ENCODE results near the gene TULP1. TPM values are rescaled to one million over a fixed set of nuclear protein-coding genes. Genes with fewer than 3 reads are reported as not detected.

Gene TULP1
- total and polyA plus RNA-seq, 2 of the 13 experiments (the other 11 are each of a cell fraction or from before 2014, with no cell fraction given) = not detected

DNA sequence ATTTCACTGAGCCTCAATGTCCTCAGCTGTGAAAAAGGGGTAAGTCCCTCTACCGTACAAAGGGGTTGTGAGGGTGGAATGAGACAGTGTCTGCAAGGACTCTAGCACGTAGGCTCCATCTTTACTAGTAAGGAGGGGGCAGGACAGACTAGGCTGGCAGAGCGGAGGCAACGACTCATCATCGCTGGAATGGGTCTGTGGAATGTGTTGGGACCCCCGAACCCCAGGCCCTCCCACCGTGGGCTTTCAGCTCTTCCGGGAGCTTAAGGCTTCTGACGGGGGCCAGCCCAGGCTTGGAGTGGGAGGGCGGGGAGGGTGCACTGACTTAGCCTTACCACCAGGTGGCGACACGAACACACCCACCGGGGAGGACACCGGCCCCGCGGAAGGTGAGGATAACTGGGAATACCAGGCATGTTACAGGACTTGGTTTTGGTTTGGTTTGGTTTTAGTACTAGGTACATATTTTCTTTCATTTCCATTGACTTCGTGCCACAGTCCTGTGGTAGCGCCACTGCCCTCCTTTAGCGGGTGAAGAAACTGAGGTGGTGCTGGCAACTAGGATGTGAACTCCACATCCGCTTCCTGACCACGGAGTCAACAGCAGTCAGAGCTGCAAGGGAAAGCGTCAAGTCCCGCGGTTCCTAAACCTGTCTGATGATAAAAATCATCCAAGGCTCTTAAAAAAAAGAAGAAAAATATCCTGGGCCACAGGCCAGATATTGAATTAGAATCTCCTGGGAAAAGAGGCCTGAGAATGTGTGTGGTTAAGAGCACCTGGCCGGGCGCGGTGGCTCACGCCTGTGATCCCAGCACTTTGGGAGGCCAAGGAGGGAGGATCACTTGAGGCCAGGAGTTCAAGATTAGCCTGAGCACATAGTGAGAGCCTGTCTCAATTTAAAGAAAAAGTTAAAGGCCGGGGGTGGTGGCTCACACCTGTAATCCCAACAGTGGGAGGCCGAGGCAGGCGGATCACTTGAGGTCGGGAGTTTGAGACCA is 10.3 kb upstream of the TULP1 start (continued):
- TF ChIP-seq MIER3 (CRISPR knock-in tag; IDR thresholded peaks at IDR 0.05; ENCODE audit: borderline replicate concordance) = no peak
- TF ChIP-seq, protein P1, sequence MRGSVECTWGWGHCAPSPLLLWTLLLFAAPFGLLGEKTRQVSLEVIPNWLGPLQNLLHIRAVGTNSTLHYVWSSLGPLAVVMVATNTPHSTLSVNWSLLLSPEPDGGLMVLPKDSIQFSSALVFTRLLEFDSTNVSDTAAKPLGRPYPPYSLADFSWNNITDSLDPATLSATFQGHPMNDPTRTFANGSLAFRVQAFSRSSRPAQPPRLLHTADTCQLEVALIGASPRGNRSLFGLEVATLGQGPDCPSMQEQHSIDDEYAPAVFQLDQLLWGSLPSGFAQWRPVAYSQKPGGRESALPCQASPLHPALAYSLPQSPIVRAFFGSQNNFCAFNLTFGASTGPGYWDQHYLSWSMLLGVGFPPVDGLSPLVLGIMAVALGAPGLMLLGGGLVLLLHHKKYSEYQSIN (CRISPR knock-in tag; IDR thresholded peaks at IDR 0.05; ENCODE audit: borderline replicate concordance) = no peak
- no peak for TF ChIP-seq ZBTB3 (CRISPR knock-in tag; IDR thresholded peaks at IDR 0.05; ENCODE audit: borderline replicate concordance, low read depth)
- TF ChIP-seq, protein P2, sequence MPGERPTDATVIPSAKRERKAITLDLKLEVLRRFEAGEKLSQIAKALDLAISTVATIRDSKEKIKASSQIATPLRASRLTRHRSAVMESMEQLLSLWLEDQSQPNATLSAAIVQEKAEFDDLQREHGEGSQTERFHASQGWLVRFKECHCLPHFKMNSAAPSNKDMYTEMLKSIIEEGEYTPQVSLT (CRISPR knock-in tag; IDR thresholded peaks at IDR 0.05; ENCODE audit: borderline replicate concordance, low read depth) = no peak
- no peak for TF ChIP-seq MXD4 (CRISPR knock-in tag; IDR thresholded peaks at IDR 0.05)
- TF ChIP-seq MBNL3 (CRISPR knock-in tag; conservative IDR thresholded peaks at IDR 0.05) = no peak
- no peak for TF ChIP-seq SMAD9 (CRISPR knock-in tag; IDR thresholded peaks at IDR 0.05)
- TF ChIP-seq ZZZ3 (CRISPR knock-in tag; IDR thresholded peaks at IDR 0.05; ENCODE audit: borderline replicate concordance) = no peak
- TF ChIP-seq KDM5B (CRISPR knock-in tag; IDR thresholded peaks at IDR 0.05; ENCODE audit: borderline replicate concordance) = peak; percentile 27; the same call in 1 of the 2 replicates
- TF ChIP-seq ZNF501 (CRISPR knock-in tag; IDR thresholded peaks at IDR 0.05) = peak; percentile 86; the same call in 1 of the 2 replicates
- no peak for TF ChIP-seq MEF2D (CRISPR knock-in tag; IDR thresholded peaks at IDR 0.05)
- TF ChIP-seq, protein P3, sequence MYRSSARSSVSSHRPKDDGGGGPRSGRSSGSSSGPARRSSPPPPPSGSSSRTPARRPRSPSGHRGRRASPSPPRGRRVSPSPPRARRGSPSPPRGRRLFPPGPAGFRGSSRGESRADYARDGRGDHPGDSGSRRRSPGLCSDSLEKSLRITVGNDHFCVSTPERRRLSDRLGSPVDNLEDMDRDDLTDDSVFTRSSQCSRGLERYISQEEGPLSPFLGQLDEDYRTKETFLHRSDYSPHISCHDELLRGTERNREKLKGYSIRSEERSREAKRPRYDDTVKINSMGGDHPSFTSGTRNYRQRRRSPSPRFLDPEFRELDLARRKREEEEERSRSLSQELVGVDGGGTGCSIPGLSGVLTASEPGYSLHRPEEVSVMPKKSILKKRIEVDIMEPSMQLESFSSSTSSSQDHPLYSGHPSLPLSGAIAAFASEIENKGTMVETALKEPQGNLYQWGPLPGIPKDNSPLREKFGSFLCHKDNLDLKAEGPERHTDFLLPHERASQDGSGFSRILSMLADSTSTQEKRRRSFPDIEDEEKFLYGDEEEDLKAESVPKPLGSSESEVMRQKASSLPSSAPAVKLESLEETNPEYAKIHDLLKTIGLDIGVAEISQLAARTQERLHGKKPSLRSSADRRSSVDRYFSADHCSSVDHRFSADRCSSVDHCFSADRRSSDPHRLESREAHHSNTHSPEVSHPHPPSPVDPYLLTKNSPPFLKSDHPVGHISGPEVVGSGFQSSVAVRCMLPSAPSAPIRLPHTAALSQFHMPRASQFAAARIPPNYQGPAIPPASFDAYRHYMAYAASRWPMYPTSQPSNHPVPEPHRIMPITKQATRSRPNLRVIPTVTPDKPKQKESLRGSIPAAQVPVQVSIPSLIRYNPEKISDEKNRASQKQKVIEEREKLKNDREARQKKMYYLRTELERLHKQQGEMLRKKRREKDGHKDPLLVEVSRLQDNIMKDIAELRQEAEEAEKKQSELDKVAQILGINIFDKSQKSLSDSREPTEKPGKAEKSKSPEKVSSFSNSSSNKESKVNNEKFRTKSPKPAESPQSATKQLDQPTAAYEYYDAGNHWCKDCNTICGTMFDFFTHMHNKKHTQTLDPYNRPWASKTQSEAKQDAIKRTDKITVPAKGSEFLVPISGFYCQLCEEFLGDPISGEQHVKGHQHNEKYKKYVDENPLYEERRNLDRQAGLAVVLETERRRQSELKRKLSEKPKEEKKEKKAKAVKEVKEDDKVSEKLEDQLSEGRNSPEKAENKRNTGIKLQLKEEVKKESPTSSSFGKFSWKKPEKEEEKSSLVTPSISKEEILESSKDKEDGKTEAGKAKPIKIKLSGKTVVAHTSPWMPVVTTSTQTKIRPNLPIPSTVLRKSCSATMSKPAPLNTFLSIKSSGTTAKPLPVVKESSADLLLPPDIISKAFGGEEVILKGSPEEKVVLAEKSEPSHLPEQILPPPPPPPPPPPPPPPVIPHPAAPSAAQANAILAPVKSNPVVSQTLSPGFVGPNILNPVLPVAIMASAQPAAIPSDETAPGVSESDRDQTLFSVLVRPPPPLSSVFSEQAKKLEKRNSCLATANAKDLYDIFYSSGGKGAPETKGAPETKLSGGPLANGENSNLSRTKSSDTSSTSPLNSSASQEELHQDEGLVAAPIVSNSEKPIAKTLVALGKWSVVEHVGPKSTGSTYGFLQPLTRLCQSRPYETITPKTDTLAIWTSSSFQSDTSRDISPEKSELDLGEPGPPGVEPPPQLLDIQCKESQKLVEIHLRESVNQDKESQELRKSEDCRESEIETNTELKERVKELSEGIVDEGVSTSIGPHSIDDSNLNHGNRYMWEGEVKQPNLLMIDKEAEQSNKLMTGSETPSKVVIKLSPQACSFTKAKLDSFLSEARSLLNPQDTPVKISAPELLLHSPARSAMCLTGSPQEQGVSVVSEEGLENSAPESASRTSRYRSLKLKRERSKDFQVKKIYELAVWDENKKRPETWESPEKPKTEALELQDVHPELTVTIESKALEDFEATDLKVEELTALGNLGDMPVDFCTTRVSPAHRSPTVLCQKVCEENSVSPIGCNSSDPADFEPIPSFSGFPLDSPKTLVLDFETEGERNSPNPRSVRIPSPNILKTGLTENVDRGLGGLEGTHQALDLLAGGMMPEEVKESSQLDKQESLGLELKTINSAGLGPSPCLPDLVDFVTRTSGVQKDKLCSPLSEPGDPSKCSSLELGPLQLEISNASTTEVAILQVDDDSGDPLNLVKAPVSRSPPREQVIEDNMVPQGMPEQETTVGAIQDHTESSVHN (CRISPR knock-in tag; IDR thresholded peaks at IDR 0.05) = peak; percentile 44; the same call in 1 of the 2 replicates
- TF ChIP-seq ARNTL (CRISPR knock-in tag; IDR thresholded peaks at IDR 0.05) = no peak
- no peak for TF ChIP-seq SOX6 (IDR thresholded peaks at IDR 0.05)
- TF ChIP-seq SOX6 (CRISPR knock-in tag; IDR thresholded peaks at IDR 0.05) = no peak; the same call in 1 of the 2 replicates
- no peak for TF ChIP-seq CENPT (CRISPR knock-in tag; IDR thresholded peaks at IDR 0.05; ENCODE audit: low read depth)
- 0 out of 2 replicates have a peak, but pooled peaks have one; percentile 57 for TF ChIP-seq ZNF678 (CRISPR knock-in tag; IDR thresholded peaks at IDR 0.05)
- no peak for TF ChIP-seq HNRNPUL1 (IDR thresholded peaks at IDR 0.05; ENCODE audit: low read depth, low read length)
